IPS-20b (cell line): ENCODE results near the gene SMPD3.

Experiments
- H3K27ac ChIP-seq: one replicate; pipeline ENCODE4 v1.5.1; 2013; ENCODE audit warnings: low read length
- H3K27me3 ChIP-seq: 2 replicates; pipeline ENCODE4 v1.6.1; 2013; ENCODE audit warnings: mild to moderate bottlenecking, low read length, inconsistent platforms; ENCODE audit not compliant: insufficient read depth
- H3K36me3 ChIP-seq: 2 replicates; pipeline ENCODE4 v1.6.1; 2013; ENCODE audit warnings: low read depth, mild to moderate bottlenecking, inconsistent platforms, low read length, moderate library complexity; ENCODE audit not compliant: insufficient read depth
- H3K4me1 ChIP-seq: 2 replicates; pipeline ENCODE4 v1.6.1; 2013; ENCODE audit warnings: mild to moderate bottlenecking, control low read depth, inconsistent platforms, low read length, moderate library complexity; ENCODE audit not compliant: insufficient read depth
- H3K4me3 ChIP-seq: 2 replicates; pipeline ENCODE4 v1.5.1; 2013; ENCODE audit warnings: mild to moderate bottlenecking, low read length, inconsistent platforms
- H3K9ac ChIP-seq: 2 replicates; pipeline ENCODE4 v1.6.1; 2013; ENCODE audit warnings: low read depth, mild to moderate bottlenecking, inconsistent platforms, low read length, moderate library complexity
- H3K9me3 ChIP-seq: 2 replicates; pipeline ENCODE4 v1.6.1; 2013; ENCODE audit warnings: mild to moderate bottlenecking, low read depth, low read length, inconsistent platforms; ENCODE audit not compliant: insufficient read depth

The SMPD3 gene

GRCh38 chr16:68487203-68487514, 38.9 kb upstream of the SMPD3 start:
- no peaks in the 10 kb centered on the region for H3K27me3 ChIP-seq
- H3K4me1 ChIP-seq = peaks cover 17% of the 10 kb centered on the region
- H3K4me3 ChIP-seq = no peak overlapping the region

GRCh38 chr16:68486502-68487202, 38.3 kb upstream of the SMPD3 start:
- Histone ChIP-seq H3K27ac (no peak overlapping the region), H3K36me3 (no peaks in the 10 kb centered on the region), H3K4me1 (peaks cover 17% of the 10 kb centered on the region), H3K4me3 (no peak overlapping the region), H3K9me3 (no peaks in the 10 kb centered on the region), H3K27me3 (no peaks in the 10 kb centered on the region), H3K9ac (no peak overlapping the region)

More at GRCh38 chr16:68487203-68487514, 38.9 kb upstream of the SMPD3 start:
- Histone ChIP-seq H3K9me3 (no peaks in the 10 kb centered on the region), H3K36me3 (no peaks in the 10 kb centered on the region), H3K9ac (no peak overlapping the region), H3K27ac (no peak overlapping the region)

GRCh38 chr16:68481636-68482035, 33.3 kb upstream of the SMPD3 start:
- peaks cover 6% of the 10 kb centered on the region for H3K4me1 ChIP-seq

GRCh38 chr16:68480084-68480995, 32.0 kb upstream of the SMPD3 start:
- Histone ChIP-seq H3K27ac (no peak overlapping the region), H3K9ac (no peak overlapping the region), H3K9me3 (peaks cover 7% of the 10 kb centered on the region), H3K27me3 (no peaks in the 10 kb centered on the region), H3K36me3 (no peaks in the 10 kb centered on the region), H3K4me1 (peaks cover 4% of the 10 kb centered on the region; the same call in 1 of the 2 replicates), H3K4me3 (no peak overlapping the region)

More at GRCh38 chr16:68481636-68482035, 33.3 kb upstream of the SMPD3 start:
- no peak overlapping the region for H3K9ac ChIP-seq
- no peak overlapping the region for H3K27ac ChIP-seq
- H3K9me3 ChIP-seq = peaks cover 7% of the 10 kb centered on the region
- H3K4me3 ChIP-seq = no peak overlapping the region
- H3K27me3 ChIP-seq = no peaks in the 10 kb centered on the region
- no peaks in the 10 kb centered on the region for H3K36me3 ChIP-seq

- Histone ChIP-seq H3K4me1 (peaks cover 4% of the 10 kb centered on the region; the same call in 1 of the 2 replicates), H3K27me3 (no peaks in the 10 kb centered on the region), H3K36me3 (no peaks in the 10 kb centered on the region), H3K9me3 (peaks cover 7% of the 10 kb centered on the region), H3K4me3 (no peak overlapping the region), H3K27ac (no peak overlapping the region), H3K9ac (no peak overlapping the region)
Measured at GRCh38 chr16:68479271-68479670, 31.0 kb upstream of the SMPD3 start.

- Histone ChIP-seq H3K27ac (no peak overlapping the region), H3K36me3 (no peaks in the 10 kb centered on the region), H3K9me3 (peaks cover 7% of the 10 kb centered on the region), H3K27me3 (no peaks in the 10 kb centered on the region), H3K4me1 (peaks cover 4% of the 10 kb centered on the region; the same call in 1 of the 2 replicates), H3K4me3 (no peak overlapping the region), H3K9ac (no peak overlapping the region)
Measured at GRCh38 chr16:68478526-68479250, 30.4 kb upstream of the SMPD3 start.

- Histone ChIP-seq H3K4me3 (no peak overlapping the region), H3K9ac (no peak overlapping the region), H3K4me1 (peaks cover 4% of the 10 kb centered on the region; the same call in 1 of the 2 replicates), H3K27ac (no peak overlapping the region), H3K36me3 (no peaks in the 10 kb centered on the region), H3K27me3 (no peaks in the 10 kb centered on the region; the same call in 1 of the 2 replicates), H3K9me3 (peaks cover 7% of the 10 kb centered on the region)
Measured at GRCh38 chr16:68475071-68475470, 26.8 kb upstream of the SMPD3 start.

- no peak overlapping the region for H3K4me3 ChIP-seq
Measured at GRCh38 chr16:68473358-68474070, 25.2 kb upstream of the SMPD3 start.

GRCh38 chr16:68472581-68472980, 24.3 kb upstream of the SMPD3 start:
- Histone ChIP-seq H3K4me3 (no peak overlapping the region), H3K9me3 (no peaks in the 10 kb centered on the region; the same call in 1 of the 2 replicates), H3K4me1 (no peaks in the 10 kb centered on the region), H3K27me3 (no peaks in the 10 kb centered on the region; the same call in 1 of the 2 replicates), H3K36me3 (no peaks in the 10 kb centered on the region), H3K27ac (no peak overlapping the region), H3K9ac (no peak overlapping the region)

More at GRCh38 chr16:68473358-68474070, 25.2 kb upstream of the SMPD3 start:
- H3K4me1 ChIP-seq = no peaks in the 10 kb centered on the region
- H3K9ac ChIP-seq = no peak overlapping the region
- no peaks in the 10 kb centered on the region for H3K36me3 ChIP-seq
- H3K27ac ChIP-seq = no peak overlapping the region
- H3K27me3 ChIP-seq = no peaks in the 10 kb centered on the region; the same call in 1 of the 2 replicates
- H3K9me3 ChIP-seq = peaks cover 7% of the 10 kb centered on the region

- Histone ChIP-seq H3K27ac (no peak overlapping the region), H3K9me3 (no peaks in the 10 kb centered on the region), H3K9ac (no peak overlapping the region), H3K4me1 (no peaks in the 10 kb centered on the region), H3K27me3 (no peaks in the 10 kb centered on the region; the same call in 1 of the 2 replicates), H3K36me3 (no peaks in the 10 kb centered on the region), H3K4me3 (no peak overlapping the region)
Measured at GRCh38 chr16:68470461-68471150, 22.3 kb upstream of the SMPD3 start.
